IMR-90 (cell line): ENCODE data around the gene SLFN12L. TPM values are rescaled to one million over a fixed set of nuclear protein-coding genes. Genes with fewer than 3 reads are reported as not detected.

ENCODE experiments used
- ATAC-seq: fragments of 200-7000 bp; cut with Tn5 transposase; 2 replicates; pipeline ENCODE4 v1.9.1; 2020; ENCODE audit warnings: low read depth, mild to moderate bottlenecking, moderate library complexity
- BruUV-seq: library from RNA; stranded (reverse); fragments of 400-500 nt; replicated peaks from 2 replicates; lab custom pipeline; 2021; lab: Mats Ljungman, UMichigan
- CTCF ChIA-PET: fragments of 300-600 bp; formaldehyde crosslinking; extraction: SDS; loops from one replicate; lab custom pipeline; 2021; ENCODE audit warnings: antibody characterized with exemption; lab: Yijun Ruan, JAX
- POLR2A ChIA-PET: fragments of 300-600 bp; sonication (Branson Sonifier 250); formaldehyde crosslinking; loops from one replicate; lab custom pipeline; 2022; ENCODE audit warnings: antibody characterized with exemption; ENCODE audit not compliant: unreplicated experiment; lab: Charles Lee
- DNase-seq: peaks from one replicate; pipeline ENCODE4 v3.0.0; 2013
- H2AFZ ChIP-seq: replicated peaks from 2 replicates; pipeline ENCODE3; 2013; ENCODE audit warnings: low read length, mild to moderate bottlenecking; ENCODE audit not compliant: poor library complexity
- H2AK5ac ChIP-seq: 2 replicates; pipeline ENCODE4 v1.6.1; 2013; ENCODE audit warnings: low read depth, low read length, inconsistent platforms
- H2AK9ac ChIP-seq: replicated peaks from 2 replicates; pipeline ENCODE3; 2013; ENCODE audit warnings: mild to moderate bottlenecking, low read depth, low read length, moderate library complexity; ENCODE audit not compliant: poor library complexity
- H2BK120ac ChIP-seq: 2 replicates; pipeline ENCODE4 v1.6.1; 2013; ENCODE audit warnings: low read depth, low read length, inconsistent platforms
- H2BK15ac ChIP-seq: 3 replicates; pipeline ENCODE4 v1.6.1; 2013; ENCODE audit warnings: low read depth, low read length, inconsistent platforms
- H2BK20ac ChIP-seq: 2 replicates; pipeline ENCODE4 v1.6.1; 2013; ENCODE audit warnings: low read depth, mild to moderate bottlenecking, inconsistent platforms, low read length, moderate library complexity
- H2BK5ac ChIP-seq: 2 replicates; pipeline ENCODE4 v1.6.1; 2013; ENCODE audit warnings: mild to moderate bottlenecking, low read depth, low read length, inconsistent platforms; ENCODE audit not compliant: poor library complexity, severe bottlenecking
- H3K14ac ChIP-seq: replicated peaks from 2 replicates; pipeline ENCODE4 v1.6.1; 2013; ENCODE audit warnings: low read depth, low read length, inconsistent platforms
- H3K18ac ChIP-seq: 2 replicates; pipeline ENCODE4 v1.6.1; 2013; ENCODE audit warnings: low read depth, low read length, control low read depth
- H3K23ac ChIP-seq: 2 replicates; pipeline ENCODE4 v1.6.1; 2013; ENCODE audit warnings: low read depth, low read length, inconsistent platforms
- H3K27ac ChIP-seq: 2 replicates; pipeline ENCODE4 v1.5.1; 2013; ENCODE audit warnings: mild to moderate bottlenecking, control low read depth, low read length; ENCODE audit not compliant: insufficient read depth
- H3K27me3 ChIP-seq: 2 replicates; pipeline ENCODE4 v1.6.1; 2013; ENCODE audit warnings: low read length; ENCODE audit not compliant: control insufficient read depth, insufficient read depth
- H3K36me3 ChIP-seq: 2 replicates; pipeline ENCODE4 v1.6.1; 2013; ENCODE audit warnings: low read length, mixed read lengths; ENCODE audit not compliant: control insufficient read depth, insufficient read depth
- H3K4ac ChIP-seq: 2 replicates; pipeline ENCODE4 v1.6.1; 2013; ENCODE audit warnings: low read depth, low read length, inconsistent platforms
- H3K4me1 ChIP-seq: 2 replicates; pipeline ENCODE4 v1.6.1; 2013; ENCODE audit warnings: low read length, mixed read lengths; ENCODE audit not compliant: control insufficient read depth, insufficient read depth
- H3K4me2 ChIP-seq: 2 replicates; pipeline ENCODE4 v1.6.1; 2013; ENCODE audit warnings: low read depth, mild to moderate bottlenecking, control low read depth, low read length, moderate library complexity
- H3K4me3 ChIP-seq: 2 replicates; pipeline ENCODE4 v1.5.1; 2013; ENCODE audit warnings: low read depth, mild to moderate bottlenecking, control low read depth, low read length, moderate library complexity; ENCODE audit not compliant: insufficient read depth
- H3K56ac ChIP-seq: 2 replicates; pipeline ENCODE4 v1.6.1; 2013; ENCODE audit warnings: low read length, inconsistent platforms; ENCODE audit not compliant: insufficient read depth; ENCODE audit errors: extremely low read depth
- H3K79me1 ChIP-seq, 2 experiments: 2 replicates each; pipeline ENCODE4 v1.6.1; 2013; ENCODE audit warnings: low read length in 2 of 2, inconsistent platforms in 1 of 2, low read depth in 1 of 2
- H3K9ac ChIP-seq: 2 replicates; pipeline ENCODE4 v1.6.1; 2013; ENCODE audit warnings: low read depth, low read length, control low read depth
- H3K9me1 ChIP-seq: 2 replicates; pipeline ENCODE4 v1.6.1; 2013; ENCODE audit warnings: low read length, inconsistent platforms; ENCODE audit not compliant: insufficient read depth
- H3K9me3 ChIP-seq: 2 replicates; pipeline ENCODE4 v1.6.1; 2013; ENCODE audit warnings: low read length; ENCODE audit not compliant: control insufficient read depth, insufficient read depth
- H4K20me1 ChIP-seq: 2 replicates; pipeline ENCODE4 v1.6.1; 2013; ENCODE audit warnings: low read length, inconsistent platforms; ENCODE audit not compliant: insufficient read depth
- H4K5ac ChIP-seq: 2 replicates; pipeline ENCODE4 v1.6.1; 2013; ENCODE audit warnings: mild to moderate bottlenecking, low read depth, low read length, control low read depth
- H4K8ac ChIP-seq, 2 experiments: 2 replicates each; pipeline ENCODE4 v1.6.1; 2013; ENCODE audit warnings: low read depth in 2 of 2, low read length in 2 of 2, control low read depth in 1 of 2, inconsistent platforms in 1 of 2
- H4K91ac ChIP-seq: 2 replicates; pipeline ENCODE4 v1.6.1; 2013; ENCODE audit warnings: low read depth, low read length, inconsistent platforms; ENCODE audit not compliant: insufficient read depth
- BHLHE40 ChIP-seq: fragments of 150-350 bp; IDR thresholded peaks from 2 replicates; pipeline ENCODE4 v1.6.1; 2016; ENCODE audit warnings: mild to moderate bottlenecking, low read depth, low read length
- CEBPB ChIP-seq: IDR thresholded peaks from 2 replicates; pipeline ENCODE4 v1.6.1; 2012; ENCODE audit warnings: low read depth, low read length, improper control_type of control experiment
- CHD1 ChIP-seq: IDR thresholded peaks from 2 replicates; pipeline ENCODE4 v1.6.1; 2012; ENCODE audit warnings: low read depth, low read length, improper control_type of control experiment
- CTCF ChIP-seq: conservative IDR thresholded peaks from 2 replicates; pipeline ENCODE4 v1.5.1; 2012; ENCODE audit warnings: mild to moderate bottlenecking, low read depth, low read length, improper control_type of control experiment
- ELK1 ChIP-seq: fragments of 150-350 bp; IDR thresholded peaks from 2 replicates; pipeline ENCODE4 v1.6.1; 2016; ENCODE audit warnings: low read depth, mild to moderate bottlenecking, low read length, moderate library complexity, borderline replicate concordance
- FOS ChIP-seq: fragments of 150-350 bp; IDR thresholded peaks from 2 replicates; pipeline ENCODE4 v1.6.1; 2016; ENCODE audit warnings: low read depth, low read length
- MAFK ChIP-seq: IDR thresholded peaks from 2 replicates; pipeline ENCODE4 v1.6.1; 2012; ENCODE audit warnings: low read depth, low read length, improper control_type of control experiment
- MAZ ChIP-seq: IDR thresholded peaks from 2 replicates; pipeline ENCODE4 v1.6.1; 2012; ENCODE audit warnings: low read depth, mild to moderate bottlenecking, low read length, improper control_type of control experiment, moderate library complexity, borderline replicate concordance
- MXI1 ChIP-seq: IDR thresholded peaks from 2 replicates; pipeline ENCODE4 v1.6.1; 2012; ENCODE audit warnings: low read depth, mild to moderate bottlenecking, low read length, moderate library complexity, borderline replicate concordance
- POLR2A ChIP-seq: IDR thresholded peaks from 2 replicates; pipeline ENCODE4 v1.6.1; 2012; ENCODE audit warnings: mild to moderate bottlenecking, low read depth, low read length
- RAD21 ChIP-seq: IDR thresholded peaks from 2 replicates; pipeline ENCODE4 v1.6.1; 2012; ENCODE audit warnings: low read length, improper control_type of control experiment
- RCOR1 ChIP-seq: IDR thresholded peaks from 2 replicates; pipeline ENCODE4 v1.6.1; 2012; ENCODE audit warnings: mild to moderate bottlenecking, low read length, improper control_type of control experiment; ENCODE audit not compliant: insufficient replicate concordance
- RFX5 ChIP-seq: IDR thresholded peaks from 2 replicates; pipeline ENCODE4 v1.8.0; 2012; ENCODE audit warnings: low read depth, mild to moderate bottlenecking, low read length, moderate library complexity
- SMC3 ChIP-seq: fragments of 150-350 bp; IDR thresholded peaks from 2 replicates; pipeline ENCODE4 v1.6.1; 2016; ENCODE audit warnings: low read depth, mild to moderate bottlenecking, antibody characterized with exemption, low read length, moderate library complexity
- WGBS, 2 experiments: methylation state at CpG; one replicate each; pipeline versions ENCODE4 v1.1.5 to v1.1.7; 2013; ENCODE audit warnings: missing lambda C conversion rate in 2 of 2; ENCODE audit not compliant: insufficient read length in 1 of 2; ENCODE audit errors: extremely low coverage in 2 of 2; 5-methylcytosine and 5-hydroxymethylcytosine counted together
- dilution Hi-C: fragments of 300-500 bp; cut with HindIII; formaldehyde crosslinking; loops from one replicate; pipeline ENCODE4 v1.14.3; 2018; ENCODE audit warnings: low sequenced_read_pairs; ENCODE audit not compliant: unreplicated experiment
- in situ Hi-C: fragments of 300-500 bp; cut with MboI; formaldehyde crosslinking; loops from 3 replicates; pipeline ENCODE4 v1.14.3; 2019; ENCODE audit warnings: low sequenced_read_pairs, inconsistent platforms, mixed read lengths
- intact Hi-C: fragments of 100-400 bp; cut with micrococcal nuclease; formaldehyde crosslinking; loops from 2 replicates; pipeline ENCODE4 v1.10.0; 2022
- polyA plus RNA-seq, 3 experiments: library from polyadenylated mRNA; depleted of rRNA; stranded (reverse); fragments of >200 nt; gene quantifications; 2 replicates each; pipeline ENCODE4 v1.2.3, GENCODE V29; 2012; ENCODE audit warnings: low replicate concordance in 1 of 3
- total RNA-seq: library from RNA; depleted of rRNA; stranded (reverse); fragments of >200 nt; gene quantifications from 2 replicates; pipeline ENCODE4 v1.2.3, GENCODE V29; 2012
- TF ChIP-seq, protein P1 (sequence below): fragments of 150-350 bp; IDR thresholded peaks from 2 replicates; pipeline ENCODE4 v1.6.1; 2017; ENCODE audit warnings: mild to moderate bottlenecking, antibody characterized with exemption, low read length, low read depth

The SLFN12L gene
- total and polyA plus RNA-seq, 2 of the 4 experiments (the other 2 are of a cell fraction) = 0.18 TPM; not detected in 1

GRCh38 chr17:35496451-35497290 is 40.8 kb downstream of the SLFN12L start:
- peaks cover 2% of the 10 kb centered on the region; the same call in 1 of the 2 replicates for H3K9me3 ChIP-seq
- intact Hi-C loops = no loop called here
- H2AFZ ChIP-seq = no peak overlapping the region
- H3K79me1 ChIP-seq = no peaks in the 10 kb centered on the region
- no peak overlapping the region for H2BK120ac ChIP-seq
- H3K4ac ChIP-seq = no peak overlapping the region
- BruUV-seq = no TSS peak
- H4K20me1 ChIP-seq = no peaks in the 10 kb centered on the region
- no peak overlapping the region for H3K9ac ChIP-seq
- H3K4me3 ChIP-seq = no peak overlapping the region
- ATAC-seq = no peak
- no peak overlapping the region for H4K8ac ChIP-seq
- H4K5ac ChIP-seq = no peak overlapping the region
- H3K27ac ChIP-seq = no peak overlapping the region
- H3K56ac ChIP-seq = no peak overlapping the region
- no peak overlapping the region for H4K91ac ChIP-seq
- H3K18ac ChIP-seq = no peak overlapping the region
- no peaks in the 10 kb centered on the region for H3K4me1 ChIP-seq
- no peak overlapping the region for H2AK5ac ChIP-seq
- no peak for DNase-seq
- no peak overlapping the region for H3K23ac ChIP-seq
- peaks cover 51% of the 10 kb centered on the region for H3K27me3 ChIP-seq
- H2AK9ac ChIP-seq = no peak overlapping the region
- POLR2A ChIA-PET = no interaction called here
- dilution Hi-C loops = no loop called here
- H2BK20ac ChIP-seq = no peak overlapping the region
- H3K4me2 ChIP-seq = no peak overlapping the region
- in situ Hi-C loops = no loop called here
- H2BK5ac ChIP-seq = no peak overlapping the region
- no peaks in the 10 kb centered on the region for H3K9me1 ChIP-seq
- no peak overlapping the region for H3K14ac ChIP-seq
- CTCF ChIA-PET = no interaction called here
- WGBS, 2 experiments = 67% methylated on average over 9 of the region's 30 CpGs; no CpG with 5 or more reads in 1 of the 2 experiments
- H2BK15ac ChIP-seq = no peak overlapping the region
- no peaks in the 10 kb centered on the region for H3K36me3 ChIP-seq
- TF ChIP-seq RCOR1 = no peak
- TF ChIP-seq MXI1 = no peak
- TF ChIP-seq RFX5 = no peak
- TF ChIP-seq MAFK = no peak
- TF ChIP-seq MAZ = no peak
- TF ChIP-seq ELK1 = no peak
- TF ChIP-seq, protein P1, sequence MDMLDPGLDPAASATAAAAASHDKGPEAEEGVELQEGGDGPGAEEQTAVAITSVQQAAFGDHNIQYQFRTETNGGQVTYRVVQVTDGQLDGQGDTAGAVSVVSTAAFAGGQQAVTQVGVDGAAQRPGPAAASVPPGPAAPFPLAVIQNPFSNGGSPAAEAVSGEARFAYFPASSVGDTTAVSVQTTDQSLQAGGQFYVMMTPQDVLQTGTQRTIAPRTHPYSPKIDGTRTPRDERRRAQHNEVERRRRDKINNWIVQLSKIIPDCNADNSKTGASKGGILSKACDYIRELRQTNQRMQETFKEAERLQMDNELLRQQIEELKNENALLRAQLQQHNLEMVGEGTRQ = no peak
- no peak for TF ChIP-seq SMC3
- TF ChIP-seq RAD21 = no peak
- TF ChIP-seq POLR2A = no peak
- TF ChIP-seq BHLHE40 = no peak
- TF ChIP-seq CHD1 = no peak
- no peak for TF ChIP-seq CTCF
- no peak for TF ChIP-seq CEBPB
- TF ChIP-seq FOS = no peak
